K562 (cell line): Measurements from ENCODE around the gene NDUFS8. TPM values are rescaled to one million over a fixed set of nuclear protein-coding genes. Genes with fewer than 3 reads are reported as not detected.

Source experiments
- CBX8 ChIP-seq: fragments of 200-600 bp; sonication (generic); IDR thresholded peaks from 2 replicates; pipeline ENCODE4 v1.6.1; 2012; ENCODE audit warnings: borderline replicate concordance, mixed run types, low read depth, mild to moderate bottlenecking, moderate library complexity, mixed read lengths, low read length, control low read depth, inconsistent platforms; ENCODE audit not compliant: poor library complexity, severe bottlenecking; ENCODE audit errors: extremely low read depth
- CEBPZ ChIP-seq: fragments of 150-350 bp; IDR thresholded peaks from 2 replicates; pipeline ENCODE4 v1.6.1; 2014; ENCODE audit warnings: low read depth, mild to moderate bottlenecking, low read length, borderline replicate concordance
- COPS2 ChIP-seq: fragments of 450-650 bp; conservative IDR thresholded peaks from 2 replicates; pipeline ENCODE4 v1.6.1; 2016; ENCODE audit warnings: mild to moderate bottlenecking, moderate library complexity
- CXXC5 ChIP-seq: fragments of 250-450 bp; sonication (Bioruptor Pico); IDR thresholded peaks from 2 replicates; pipeline ENCODE4 v1.8.0; 2022; ENCODE audit warnings: inconsistent platforms, mild to moderate bottlenecking, moderate library complexity
- NFE2 ChIP-seq: IDR thresholded peaks from 2 replicates; pipeline ENCODE4 v1.6.1; 2014; ENCODE audit warnings: antibody characterized with exemption, low read depth
- POLR2G ChIP-seq: fragments of 200-400 bp; formaldehyde crosslinking; IDR thresholded peaks from 2 replicates; pipeline ENCODE4 v1.6.1; 2017; ENCODE audit warnings: low read depth, mild to moderate bottlenecking, antibody characterized with exemption, low read length, moderate library complexity
- RERE ChIP-seq: sonication (generic); formaldehyde crosslinking; IDR thresholded peaks from 2 replicates; pipeline ENCODE4 v1.8.0; 2023; ENCODE audit warnings: missing genetic modification reagents, mild to moderate bottlenecking, borderline replicate concordance
- SMAD4 ChIP-seq: fragments of 250-450 bp; sonication (Bioruptor Pico); conservative IDR thresholded peaks from 2 replicates; pipeline ENCODE4 v1.8.0; 2021; ENCODE audit warnings: inconsistent platforms, mild to moderate bottlenecking, moderate library complexity
- SRF ChIP-seq, 2 experiments: fragments of 250-450, 450-650 bp in 1 of 2; sonication (Bioruptor Pico) in 1 of 2; sonication (generic) in 1 of 2; formaldehyde crosslinking; IDR thresholded peaks; 2 replicates each; pipeline versions ENCODE4 v1.5.0 to v1.5.1; 2020 to 2022; ENCODE audit warnings: mild to moderate bottlenecking in 1 of 2, missing genetic modification reagents in 1 of 2
- TAF7 ChIP-seq: fragments of 450-650 bp; IDR thresholded peaks from 2 replicates; pipeline ENCODE4 v1.6.1; 2016; ENCODE audit warnings: missing genetic modification characterization, missing compliant biosample characterization
- ZBTB7A ChIP-seq: IDR thresholded peaks from 2 replicates; pipeline ENCODE4 v1.6.1; 2011; ENCODE audit warnings: low read depth, mild to moderate bottlenecking, low read length, moderate library complexity, borderline replicate concordance; ENCODE audit not compliant: control insufficient read depth
- ZNF239 ChIP-seq: fragments of 250-450 bp; sonication (Bioruptor Pico); IDR thresholded peaks from 2 replicates; pipeline ENCODE4 v1.4.0; 2020; ENCODE audit warnings: mild to moderate bottlenecking
- ZNF282 ChIP-seq: sonication (generic); formaldehyde crosslinking; IDR thresholded peaks from 2 replicates; pipeline ENCODE4 v1.8.1; 2023; ENCODE audit warnings: missing genetic modification reagents
- ZNF79 ChIP-seq: fragments of 250-450 bp; sonication (Bioruptor Pico); IDR thresholded peaks from 2 replicates; pipeline ENCODE4 v1.4.0; 2020; ENCODE audit warnings: low read depth, mild to moderate bottlenecking, moderate library complexity
- polyA plus RNA-seq, 8 experiments: library from polyadenylated mRNA; depleted of rRNA in 4 of 8; stranded (reverse) in 5 of 8; unstranded in 3 of 8; fragments of >200 nt; fragmentation: Nextera tagmentation in 2 of 8; fragmentation: Illumina TruSeq in 1 of 8; extraction: Ambion mirVana in 2 of 8; extraction: Trizol in 1 of 8; gene quantifications; 2 replicates each; pipeline versions ENCODE4 v1.2.1 to v1.2.3, GENCODE V29; 2011 to 2014; ENCODE audit warnings: inconsistent platforms in 1 of 8, missing spikeins in 1 of 8
- total RNA-seq, 7 experiments: library from RNA; depleted of rRNA in 6 of 7; stranded (reverse); fragments of >200 nt in 6 of 7; fragmentation: Illumina TruSeq in 2 of 7; extraction: Trizol in 2 of 7; gene quantifications; 2 replicates each; pipeline versions ENCODE4 v1.2.1 to v1.2.3, GENCODE V29; 2011 to 2021; ENCODE audit warnings: low replicate concordance in 1 of 7
- TF ChIP-seq, protein P1 (sequence below): fragments of 200-800 bp; sonication (Bioruptor generic); IDR thresholded peaks from 2 replicates; pipeline ENCODE4 v1.6.1; 2017; ENCODE audit warnings: missing genetic modification characterization, missing compliant biosample characterization

NDUFS8 gene
- total and polyA plus RNA-seq, 9 of the 15 experiments (the other 6 are each of a cell fraction or from before 2014, with no cell fraction given) = 36.5 to 351 (median 101) TPM

GRCh38 chr11:68010090-68011041 lies 20.1 kb upstream of the NDUFS8 start, which contains the start of gene ALDH3B1 (continued):
- TF ChIP-seq ZBTB7A (peak; percentile 58; the same call in 1 of the 2 replicates), SRF (CRISPR knock-in tag; IDR thresholded peaks at IDR 0.05) (peak in 1 of 2 experiments; percentile 31; a peak in 1 of 4 replicates), ZNF282 (CRISPR knock-in tag) (no peak), TAF7 (tag) (no peak), COPS2 (no peak), SMAD4 (0 out of 2 replicates have a peak, but pooled peaks have one; percentile 13), POLR2G (peak; percentile 70), NFE2 (no peak), CBX8 (no peak), CXXC5 (CRISPR knock-in tag) (peak; percentile 28; the same call in 1 of the 2 replicates), ZNF79 (CRISPR knock-in tag) (no peak), RERE (CRISPR knock-in tag) (no peak), ZNF239 (CRISPR knock-in tag) (no peak), CEBPZ (no peak)
- TF ChIP-seq, protein P1, sequence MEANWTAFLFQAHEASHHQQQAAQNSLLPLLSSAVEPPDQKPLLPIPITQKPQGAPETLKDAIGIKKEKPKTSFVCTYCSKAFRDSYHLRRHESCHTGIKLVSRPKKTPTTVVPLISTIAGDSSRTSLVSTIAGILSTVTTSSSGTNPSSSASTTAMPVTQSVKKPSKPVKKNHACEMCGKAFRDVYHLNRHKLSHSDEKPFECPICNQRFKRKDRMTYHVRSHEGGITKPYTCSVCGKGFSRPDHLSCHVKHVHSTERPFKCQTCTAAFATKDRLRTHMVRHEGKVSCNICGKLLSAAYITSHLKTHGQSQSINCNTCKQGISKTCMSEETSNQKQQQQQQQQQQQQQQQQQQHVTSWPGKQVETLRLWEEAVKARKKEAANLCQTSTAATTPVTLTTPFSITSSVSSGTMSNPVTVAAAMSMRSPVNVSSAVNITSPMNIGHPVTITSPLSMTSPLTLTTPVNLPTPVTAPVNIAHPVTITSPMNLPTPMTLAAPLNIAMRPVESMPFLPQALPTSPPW = peak; percentile 50
